ENCODE data around the gene KLC1. TPM values are rescaled to one million over a fixed set of nuclear protein-coding genes. Genes with fewer than 3 reads are reported as not detected.

Gene KLC1
- polyA plus RNA-seq, 2 of the 4 experiments (the other 2 are of a cell fraction): 81.8 to 150 TPM

DNA sequence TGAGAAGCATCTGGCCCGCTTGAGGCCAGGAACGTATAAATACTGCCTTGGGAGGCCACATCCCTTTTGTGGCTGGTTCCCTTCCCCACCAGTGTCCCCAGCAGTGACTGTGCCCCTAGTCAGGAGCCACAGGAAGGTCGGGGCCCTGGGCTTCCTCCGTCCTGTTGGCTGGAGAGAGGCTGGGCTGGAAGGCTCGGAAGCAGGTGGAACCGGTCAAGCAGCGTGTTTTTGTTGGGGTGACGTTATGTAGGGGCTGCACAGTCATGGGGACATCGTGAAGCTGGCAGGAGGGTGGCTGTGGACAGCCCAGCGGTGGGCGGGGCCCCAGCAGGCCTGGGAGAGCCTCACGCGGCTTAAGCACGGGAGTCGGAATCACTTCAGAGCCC, 76.1 kb downstream of the KLC1 start (continued):
- TF ChIP-seq, protein P1, sequence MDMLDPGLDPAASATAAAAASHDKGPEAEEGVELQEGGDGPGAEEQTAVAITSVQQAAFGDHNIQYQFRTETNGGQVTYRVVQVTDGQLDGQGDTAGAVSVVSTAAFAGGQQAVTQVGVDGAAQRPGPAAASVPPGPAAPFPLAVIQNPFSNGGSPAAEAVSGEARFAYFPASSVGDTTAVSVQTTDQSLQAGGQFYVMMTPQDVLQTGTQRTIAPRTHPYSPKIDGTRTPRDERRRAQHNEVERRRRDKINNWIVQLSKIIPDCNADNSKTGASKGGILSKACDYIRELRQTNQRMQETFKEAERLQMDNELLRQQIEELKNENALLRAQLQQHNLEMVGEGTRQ (IDR thresholded peaks at IDR 0.05): no peak
- TF ChIP-seq, protein P2, sequence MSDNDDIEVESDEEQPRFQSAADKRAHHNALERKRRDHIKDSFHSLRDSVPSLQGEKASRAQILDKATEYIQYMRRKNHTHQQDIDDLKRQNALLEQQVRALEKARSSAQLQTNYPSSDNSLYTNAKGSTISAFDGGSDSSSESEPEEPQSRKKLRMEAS (IDR thresholded peaks at IDR 0.05): no peak
- TF ChIP-seq, protein P3, sequence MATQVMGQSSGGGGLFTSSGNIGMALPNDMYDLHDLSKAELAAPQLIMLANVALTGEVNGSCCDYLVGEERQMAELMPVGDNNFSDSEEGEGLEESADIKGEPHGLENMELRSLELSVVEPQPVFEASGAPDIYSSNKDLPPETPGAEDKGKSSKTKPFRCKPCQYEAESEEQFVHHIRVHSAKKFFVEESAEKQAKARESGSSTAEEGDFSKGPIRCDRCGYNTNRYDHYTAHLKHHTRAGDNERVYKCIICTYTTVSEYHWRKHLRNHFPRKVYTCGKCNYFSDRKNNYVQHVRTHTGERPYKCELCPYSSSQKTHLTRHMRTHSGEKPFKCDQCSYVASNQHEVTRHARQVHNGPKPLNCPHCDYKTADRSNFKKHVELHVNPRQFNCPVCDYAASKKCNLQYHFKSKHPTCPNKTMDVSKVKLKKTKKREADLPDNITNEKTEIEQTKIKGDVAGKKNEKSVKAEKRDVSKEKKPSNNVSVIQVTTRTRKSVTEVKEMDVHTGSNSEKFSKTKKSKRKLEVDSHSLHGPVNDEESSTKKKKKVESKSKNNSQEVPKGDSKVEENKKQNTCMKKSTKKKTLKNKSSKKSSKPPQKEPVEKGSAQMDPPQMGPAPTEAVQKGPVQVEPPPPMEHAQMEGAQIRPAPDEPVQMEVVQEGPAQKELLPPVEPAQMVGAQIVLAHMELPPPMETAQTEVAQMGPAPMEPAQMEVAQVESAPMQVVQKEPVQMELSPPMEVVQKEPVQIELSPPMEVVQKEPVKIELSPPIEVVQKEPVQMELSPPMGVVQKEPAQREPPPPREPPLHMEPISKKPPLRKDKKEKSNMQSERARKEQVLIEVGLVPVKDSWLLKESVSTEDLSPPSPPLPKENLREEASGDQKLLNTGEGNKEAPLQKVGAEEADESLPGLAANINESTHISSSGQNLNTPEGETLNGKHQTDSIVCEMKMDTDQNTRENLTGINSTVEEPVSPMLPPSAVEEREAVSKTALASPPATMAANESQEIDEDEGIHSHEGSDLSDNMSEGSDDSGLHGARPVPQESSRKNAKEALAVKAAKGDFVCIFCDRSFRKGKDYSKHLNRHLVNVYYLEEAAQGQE (IDR thresholded peaks at IDR 0.05): no peak
- TF ChIP-seq HOXB13 (CRISPR knock-in tag; IDR thresholded peaks at IDR 0.05; ENCODE audit: low read depth): no peak

DNA sequence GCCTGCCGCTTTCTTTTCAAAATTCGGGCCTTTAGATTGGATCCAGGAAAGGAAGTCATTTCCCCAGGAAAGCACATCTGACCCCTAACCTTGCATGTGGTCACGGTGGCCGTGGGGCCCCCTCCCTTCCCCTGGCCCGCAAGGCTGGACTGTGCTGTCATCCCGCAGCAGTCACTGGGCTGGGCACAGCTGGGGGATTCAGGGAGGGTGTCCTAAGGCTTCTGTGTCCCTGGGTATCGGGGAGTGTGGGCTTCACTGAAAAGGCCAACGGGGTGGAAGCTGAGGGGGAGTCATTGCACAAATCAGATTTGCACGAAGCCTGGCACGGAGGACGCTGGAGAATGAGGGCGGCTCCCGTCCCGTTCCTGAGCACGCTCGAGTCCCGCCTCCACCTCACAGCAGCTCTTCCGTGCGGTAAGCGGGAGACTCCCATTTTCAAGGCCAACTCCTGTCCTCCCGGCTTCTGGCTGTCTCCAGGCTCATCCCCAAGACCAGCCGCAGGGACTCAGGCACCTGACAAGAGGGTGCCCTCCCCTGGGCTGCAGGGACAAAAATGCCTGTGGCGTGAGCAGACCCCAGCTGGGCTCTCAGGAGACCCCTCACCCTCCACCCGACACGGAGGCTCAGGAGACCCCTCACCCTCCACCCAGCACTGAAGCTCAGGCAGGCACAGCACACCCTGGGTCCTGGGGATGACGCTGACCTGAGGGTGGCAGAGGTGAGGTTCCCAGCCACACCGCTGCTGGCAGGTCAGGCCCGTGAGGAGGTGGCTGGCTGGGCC, 76.7 kb downstream of the KLC1 start:
- Histone ChIP-seq H3K4me2 (no peak overlapping the region), H3K4me3 (no peak overlapping the region), H3K4me1 (peaks cover 1% of the 10 kb centered on the region; the same call in 1 of the 3 replicates), H3K27ac (no peak overlapping the region), H3K9me3 (no peaks in the 10 kb centered on the region)
- WGBS (ENCODE audit: missing lambda C conversion rate): 89% methylated on average over 23 of the region's 28 CpGs
- TF ChIP-seq BHLHE40 (IDR thresholded peaks at IDR 0.05; ENCODE audit: low read depth, low read length) (no peak), FOXS1 (CRISPR knock-in tag; IDR thresholded peaks at IDR 0.05) (no peak), EHMT2 (IDR thresholded peaks at IDR 0.05; ENCODE audit: low read depth) (no peak), NFE2L2 (conservative IDR thresholded peaks at IDR 0.05; ENCODE audit: low read length) (no peak), POLR2AphosphoS2 (conservative IDR thresholded peaks at IDR 0.05; ENCODE audit: low read length) (no peak), FOSL2 (IDR thresholded peaks at IDR 0.05) (no peak), FOSL2 (CRISPR knock-in tag; IDR thresholded peaks at IDR 0.05) (no peak), EP300 (IDR thresholded peaks at IDR 0.05) (no peak), CBX2 (IDR thresholded peaks at IDR 0.05; ENCODE audit: borderline replicate concordance, low read depth) (no peak), GATA3 (IDR thresholded peaks at IDR 0.05; ENCODE audit: borderline replicate concordance) (no peak), TFCP2L1 (CRISPR knock-in tag; IDR thresholded peaks at IDR 0.05) (no peak), KDM5A (IDR thresholded peaks at IDR 0.05) (no peak), RARB (CRISPR knock-in tag; IDR thresholded peaks at IDR 0.05) (no peak), CHD4 (IDR thresholded peaks at IDR 0.05; ENCODE audit: borderline replicate concordance) (no peak), CHD2 (IDR thresholded peaks at IDR 0.05; ENCODE audit: low read length, partially characterized antibody) (no peak)
- TF ChIP-seq, protein P4, sequence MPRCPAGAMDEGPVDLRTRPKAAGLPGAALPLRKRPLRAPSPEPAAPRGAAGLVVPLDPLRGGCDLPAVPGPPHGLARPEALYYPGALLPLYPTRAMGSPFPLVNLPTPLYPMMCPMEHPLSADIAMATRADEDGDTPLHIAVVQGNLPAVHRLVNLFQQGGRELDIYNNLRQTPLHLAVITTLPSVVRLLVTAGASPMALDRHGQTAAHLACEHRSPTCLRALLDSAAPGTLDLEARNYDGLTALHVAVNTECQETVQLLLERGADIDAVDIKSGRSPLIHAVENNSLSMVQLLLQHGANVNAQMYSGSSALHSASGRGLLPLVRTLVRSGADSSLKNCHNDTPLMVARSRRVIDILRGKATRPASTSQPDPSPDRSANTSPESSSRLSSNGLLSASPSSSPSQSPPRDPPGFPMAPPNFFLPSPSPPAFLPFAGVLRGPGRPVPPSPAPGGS (IDR thresholded peaks at IDR 0.05): no peak
- TF ChIP-seq, protein P2 (IDR thresholded peaks at IDR 0.05): no peak
- TF ChIP-seq, protein P3 (IDR thresholded peaks at IDR 0.05): no peak
- no peak for DNase-seq (ENCODE audit: low read depth in 1 of 2, low spot score in 1 of 2)
- ATAC-seq: no peak
- ChIA-PET CTCF (interaction anchor here (0.5 to 2.2 kb wide), 7 partner anchors 8 to 135 kb away, joined by 3 to 5 read pairs (median 3); no protein-coding TSS in a partner anchor), POLR2A (interaction anchor here (2.1 kb wide), 1 partner anchor 10 kb away, joined by 7 read pairs; the partner anchor contains the start of genes XRCC3 and ZFYVE21)
- FAIRE-seq: no peak

Measured in A549 (cell line).